Pulmonary artery endothelial cell (primary cell): Measurements from ENCODE around the gene HSD11B1. TPM values are rescaled to one million over a fixed set of nuclear protein-coding genes. Genes with fewer than 3 reads are reported as not detected.

ENCODE experiments used
- DNase-seq: peaks from one replicate; pipeline ENCODE4 v3.0.0-alpha.2; 2011; ENCODE audit warnings: low read depth, low spot score
- total RNA-seq: library from RNA; depleted of rRNA; stranded (reverse); fragments of >200 nt; gene quantifications from 2 replicates; pipeline ENCODE4 v1.2.3, GENCODE V29; 2014

HSD11B1 gene
- total RNA-seq, 1 donor from 2014 or later: 0.07 TPM

DNA sequence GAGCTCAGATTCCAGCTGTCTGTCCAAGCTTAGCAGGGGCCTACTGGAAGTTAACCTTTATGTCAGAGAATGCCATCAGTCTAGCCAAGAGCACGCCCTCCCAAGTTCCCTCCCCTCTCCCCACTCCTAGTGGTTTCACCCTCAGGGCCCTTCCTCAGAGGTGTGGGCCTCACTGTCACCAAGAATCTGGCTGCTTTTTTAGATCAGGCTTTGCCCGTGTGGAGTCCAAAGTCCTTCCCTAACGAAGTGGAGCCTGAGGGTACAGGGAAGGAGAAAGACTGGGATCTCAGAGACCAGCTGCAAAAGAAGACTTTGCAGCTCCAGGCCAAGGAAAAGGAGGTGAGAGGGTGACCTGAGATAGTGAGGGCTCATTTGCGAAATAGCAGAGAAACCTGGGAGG, 75.6 kb downstream of the HSD11B1 start:
- no peak for DNase-seq

GRCh38 chr1:209783386-209783785, 78.7 kb downstream of the HSD11B1 start:
- DNase-seq: no peak

Other genes with a start within 250 kb of the HSD11B1 start
- not detected in 2 replicates for gene CAMK1G, start 121.1 kb upstream of the HSD11B1 start, total RNA-seq
- 7.1 and 14.5 TPM in 2 replicates for gene LAMB3, start 52.4 kb upstream of the HSD11B1 start, total RNA-seq
- gene G0S2, start 29.4 kb upstream of the HSD11B1 start, total RNA-seq: 2.0 and 16.0 TPM in 2 replicates
- not detected in 2 replicates for gene TRAF3IP3, start 51.2 kb downstream of the HSD11B1 start, total RNA-seq
- 2.7 and 4.0 TPM in 2 replicates for gene C1orf74, start 79.7 kb downstream of the HSD11B1 start, total RNA-seq
- 18.4 and 24.3 TPM in 2 replicates for gene IRF6, start 101.3 kb downstream of the HSD11B1 start, total RNA-seq
- gene UTP25, start 123.1 kb downstream of the HSD11B1 start, total RNA-seq: 5.6 and 9.2 TPM in 2 replicates
- 0.14 and 0.20 TPM in 2 replicates for gene SYT14, start 233.4 kb downstream of the HSD11B1 start, total RNA-seq